Activated T-cell treated with anti-CD3 and anti-CD28 coated beads for 4 hours (primary cell): ENCODE measurements around the gene GJA10.

ENCODE experiments used
- DNase-seq: peaks from one replicate; pipeline ENCODE4 v3.0.0-alpha.2; 2020

GJA10 gene

DNA sequence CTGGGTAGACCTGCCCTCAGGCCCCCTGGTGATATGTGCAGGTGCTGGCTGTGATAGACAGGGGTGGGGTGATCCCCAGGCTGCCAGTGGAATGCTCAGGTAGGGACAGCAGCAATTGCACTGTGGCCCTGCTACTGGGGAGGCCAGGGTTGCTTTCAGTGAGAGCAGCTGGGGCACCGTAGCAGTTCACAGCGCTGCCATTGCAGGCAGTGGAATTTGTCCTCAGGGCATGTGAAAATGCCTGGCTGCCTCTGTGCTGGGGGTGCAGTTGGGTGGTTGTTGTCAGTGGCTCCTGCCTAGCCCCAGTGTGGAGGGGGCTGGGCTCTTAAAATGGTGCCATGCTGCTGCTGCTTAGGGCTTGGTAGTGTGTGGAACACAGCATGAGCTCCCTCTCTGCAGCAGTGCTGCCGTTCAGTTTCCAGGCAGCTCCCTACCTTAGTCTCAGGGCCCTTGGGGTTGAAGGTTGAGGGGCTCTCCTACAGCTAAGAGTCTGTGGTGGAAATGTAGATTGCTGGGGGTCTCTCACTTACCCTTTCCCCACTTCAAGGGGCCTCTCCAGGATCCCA lies 23.6 kb downstream of the GJA10 start:
- no peak for DNase-seq

- no peak for DNase-seq
Observed at GRCh38 chr6:89921197-89921596, 26.9 kb downstream of the GJA10 start.

DNA sequence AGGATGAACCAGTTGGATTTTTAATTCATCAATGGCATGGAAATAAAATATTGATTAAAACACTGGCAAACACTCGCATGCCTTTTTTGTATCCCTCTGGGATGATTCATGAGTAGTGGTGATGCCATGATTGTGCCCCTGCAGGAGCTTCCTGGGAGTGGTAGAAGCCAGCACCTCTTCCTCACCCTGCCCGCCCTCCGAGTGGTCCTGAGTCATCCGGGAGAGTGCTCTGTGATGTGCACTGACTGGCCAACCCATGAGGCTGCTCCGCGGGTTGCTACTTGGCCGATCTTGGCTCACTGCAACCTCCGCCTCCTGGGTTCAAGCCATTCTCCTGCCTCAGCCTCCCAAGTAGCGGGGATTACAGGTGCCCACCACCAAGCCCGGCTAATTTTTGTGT lies 27.4 kb downstream of the GJA10 start:
- no peak for DNase-seq

DNA sequence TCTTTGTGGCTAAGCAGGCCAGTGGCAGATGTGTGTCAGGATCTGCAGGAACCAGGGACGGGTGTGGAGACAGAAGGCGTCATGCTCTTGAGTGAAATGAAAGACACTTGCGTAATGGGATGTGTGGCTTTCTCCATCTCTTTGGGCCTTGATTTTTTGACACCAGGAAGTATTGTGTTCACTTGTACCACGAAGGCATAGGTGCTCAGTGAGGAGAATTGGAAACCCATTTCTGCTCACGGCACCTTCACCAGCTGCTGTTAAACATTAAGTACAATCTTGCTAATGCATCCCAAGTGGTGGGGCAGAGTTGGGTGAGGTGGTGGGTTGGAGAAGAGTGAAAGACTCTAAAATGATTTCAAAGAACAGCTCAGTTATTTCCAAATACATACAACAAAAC lies 30.0 kb downstream of the GJA10 start:
- DNase-seq: no peak

DNA sequence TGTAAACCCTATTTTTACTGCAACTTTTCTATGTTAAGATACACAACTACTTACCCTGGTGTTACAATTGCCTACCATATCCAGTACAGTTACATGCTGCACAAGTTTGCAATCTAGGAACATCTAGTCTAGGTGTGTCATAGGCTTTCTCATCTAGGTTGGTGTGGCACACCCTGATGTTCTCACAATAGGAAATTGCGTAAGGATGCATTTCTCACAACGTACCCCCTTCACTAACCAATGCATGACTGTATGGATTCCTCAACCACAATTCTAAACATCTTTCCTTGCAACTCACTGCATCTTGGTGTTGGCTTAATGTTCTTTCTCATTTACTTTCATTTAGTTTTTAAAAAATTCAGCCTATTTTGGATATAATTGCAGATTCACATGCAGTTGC lies 31.6 kb downstream of the GJA10 start:
- DNase-seq: no peak

- DNase-seq: no peak
Observed at GRCh38 chr6:89927264-89927663, 33.0 kb downstream of the GJA10 start.

DNA sequence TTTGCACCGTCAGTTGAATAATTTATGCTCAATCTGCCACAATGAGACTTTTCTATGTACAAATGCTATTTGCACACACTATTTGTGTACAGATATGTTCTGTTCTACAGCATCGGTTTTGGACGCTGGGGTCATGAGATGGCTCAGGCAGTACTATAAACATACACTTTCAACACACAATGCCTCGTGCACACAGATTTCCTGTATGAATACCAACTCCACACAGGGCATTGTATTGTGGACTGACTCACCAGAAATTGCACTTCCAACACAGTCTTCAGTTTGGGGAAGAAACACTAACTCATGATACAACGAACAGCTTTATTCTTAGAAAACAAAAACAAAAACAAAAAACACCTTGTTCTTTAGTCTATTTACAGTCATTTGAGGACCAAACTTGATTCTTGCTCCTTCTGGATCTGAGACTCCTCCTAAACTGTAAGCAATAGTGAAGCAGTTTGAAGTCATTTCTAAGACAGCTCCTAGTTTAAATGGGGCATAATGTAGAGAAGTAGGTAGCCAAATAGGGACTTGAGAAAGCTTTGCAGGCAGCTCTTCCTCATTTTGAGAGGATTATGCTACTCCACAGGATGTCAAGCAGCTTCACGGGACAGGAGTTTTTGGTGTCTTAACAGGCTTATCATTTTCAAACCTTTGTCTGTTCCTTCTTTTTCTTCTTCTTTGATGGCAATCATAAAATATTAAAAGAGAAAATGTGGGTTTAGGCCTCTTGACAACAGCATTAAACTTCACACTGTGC lies 33.7 kb downstream of the GJA10 start:
- DNase-seq: no peak

- peak; percentile 46 for DNase-seq
Observed at GRCh38 chr6:89928604-89929003, 34.3 kb downstream of the GJA10 start.

DNA sequence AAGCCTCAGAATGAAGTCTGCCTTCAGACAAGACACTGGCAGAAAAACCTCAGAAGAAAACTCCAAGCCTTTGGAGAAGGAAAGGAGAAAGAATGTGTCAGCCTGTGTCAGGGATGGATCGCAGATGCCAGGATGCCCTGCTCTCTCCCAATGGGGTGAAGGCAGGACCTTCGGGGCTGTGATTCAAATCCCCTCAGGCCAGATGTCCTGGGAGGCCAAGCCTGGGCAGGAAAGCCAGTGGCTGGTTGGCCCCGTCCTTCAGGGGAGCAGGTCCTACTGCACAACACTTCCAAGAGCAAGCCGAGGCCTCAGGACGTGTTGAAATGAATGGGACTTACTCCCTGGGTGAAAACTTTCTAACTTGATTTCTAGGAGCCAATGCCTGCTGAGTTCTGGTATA lies 36.5 kb downstream of the GJA10 start:
- DNase-seq: no peak

DNA sequence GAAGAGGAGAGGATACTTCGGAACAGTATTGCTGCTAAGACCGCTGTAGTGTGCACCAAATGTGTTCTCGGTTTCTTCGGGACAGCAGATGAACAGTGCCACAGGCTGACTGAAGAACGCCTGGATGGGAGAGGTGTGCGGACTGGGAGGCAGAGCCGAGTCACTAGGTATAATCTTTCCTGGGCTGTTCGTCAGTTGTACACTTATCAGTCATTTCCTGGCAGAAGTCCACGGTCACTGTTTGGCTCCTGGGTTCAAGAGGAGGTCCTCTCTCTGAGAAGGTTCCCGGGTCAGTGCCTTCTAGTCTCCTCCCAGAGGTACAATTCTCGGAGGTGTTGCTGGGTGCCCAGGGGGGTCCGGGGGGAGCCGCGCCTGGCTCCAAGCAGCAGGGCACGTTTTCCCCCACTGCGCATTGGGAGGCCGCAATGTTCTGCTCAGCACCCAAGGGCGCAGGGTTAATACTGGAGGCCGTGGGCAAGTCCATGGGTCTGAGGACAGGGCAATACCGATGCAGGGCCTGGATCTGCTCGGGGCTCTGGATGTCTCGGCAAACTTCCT lies 38.1 kb downstream of the GJA10 start:
- DNase-seq: no peak

GRCh38 chr6:89934685-89935366 lies 40.6 kb downstream of the GJA10 start:
- DNase-seq: no peak

GRCh38 chr6:89936177-89936576 lies 41.9 kb downstream of the GJA10 start:
- DNase-seq: no peak

DNA sequence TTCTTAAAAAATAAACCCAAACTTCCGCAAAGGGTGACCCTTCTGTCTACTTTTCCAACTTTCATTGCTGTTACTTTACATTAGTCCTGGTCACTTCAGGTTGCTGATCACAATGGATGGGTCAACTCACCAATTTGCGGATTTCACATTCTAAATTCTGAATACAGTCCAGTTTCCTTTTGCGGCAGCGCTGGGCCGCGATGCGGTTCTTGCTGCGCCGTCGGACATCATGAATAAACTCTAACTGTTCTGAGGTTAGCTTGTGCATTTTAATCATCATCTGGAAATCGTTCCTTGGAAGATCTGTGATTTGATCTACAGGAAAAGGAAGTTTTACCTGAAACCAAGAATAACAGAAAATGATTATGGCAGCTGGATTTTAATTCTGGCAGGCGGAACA lies 43.7 kb downstream of the GJA10 start:
- DNase-seq: no peak

DNA sequence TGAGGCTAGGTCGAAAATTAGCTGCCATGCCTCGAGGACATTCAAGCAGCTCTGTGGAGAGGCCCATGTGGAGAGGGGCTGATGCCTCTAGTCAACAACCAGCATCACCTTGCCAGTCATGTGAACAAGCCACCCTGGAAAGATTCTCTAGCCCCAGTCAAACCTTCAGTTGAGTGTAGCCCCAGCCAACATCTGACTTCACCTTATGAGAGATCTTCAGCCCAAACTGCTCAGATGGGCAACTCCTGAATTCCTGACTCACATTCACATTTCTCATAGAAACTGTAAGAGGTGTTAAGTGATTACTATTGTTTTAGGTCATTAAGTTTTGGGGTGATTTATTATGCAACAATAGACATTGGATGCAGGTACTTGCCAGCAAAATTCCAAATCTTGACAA lies 44.9 kb downstream of the GJA10 start:
- no peak for DNase-seq

DNA sequence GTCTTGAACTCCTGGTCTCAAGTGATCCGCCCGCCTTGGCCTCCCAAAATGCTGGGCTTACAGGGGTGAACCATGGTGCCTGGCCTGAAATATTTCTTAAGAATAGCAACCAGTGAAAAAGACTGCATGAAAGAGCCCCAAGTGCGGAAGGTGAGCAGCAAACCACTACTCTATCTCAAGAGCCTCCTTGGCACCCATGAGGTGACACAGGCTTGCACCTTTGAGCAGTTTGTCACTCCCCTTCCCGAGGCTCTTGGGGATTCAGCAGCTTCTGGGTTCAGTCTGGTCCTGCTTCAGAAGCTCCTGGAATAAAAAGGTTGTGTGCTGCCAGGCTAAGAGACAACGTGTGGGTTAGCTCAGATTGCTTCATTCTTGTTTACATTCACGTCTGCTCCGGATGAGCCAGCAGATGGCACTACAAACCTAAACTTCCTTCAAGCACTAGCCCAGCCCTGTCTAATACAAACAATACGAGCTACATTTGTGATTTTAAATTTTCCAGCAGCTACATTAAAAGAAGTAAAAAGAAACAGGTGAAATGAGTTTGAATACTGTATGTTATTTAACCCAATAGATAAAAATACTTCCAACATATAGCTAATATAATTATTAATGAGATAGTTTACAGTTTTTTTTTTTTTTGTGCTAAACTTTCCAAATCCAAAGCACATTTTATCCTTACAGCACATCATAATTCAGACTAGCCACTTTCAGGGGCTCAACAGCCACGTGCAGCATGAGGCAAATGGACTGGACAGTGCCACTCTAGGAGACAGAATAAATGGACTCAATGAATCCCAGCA lies 46.2 kb downstream of the GJA10 start:
- peak; percentile 39 for DNase-seq

DNA sequence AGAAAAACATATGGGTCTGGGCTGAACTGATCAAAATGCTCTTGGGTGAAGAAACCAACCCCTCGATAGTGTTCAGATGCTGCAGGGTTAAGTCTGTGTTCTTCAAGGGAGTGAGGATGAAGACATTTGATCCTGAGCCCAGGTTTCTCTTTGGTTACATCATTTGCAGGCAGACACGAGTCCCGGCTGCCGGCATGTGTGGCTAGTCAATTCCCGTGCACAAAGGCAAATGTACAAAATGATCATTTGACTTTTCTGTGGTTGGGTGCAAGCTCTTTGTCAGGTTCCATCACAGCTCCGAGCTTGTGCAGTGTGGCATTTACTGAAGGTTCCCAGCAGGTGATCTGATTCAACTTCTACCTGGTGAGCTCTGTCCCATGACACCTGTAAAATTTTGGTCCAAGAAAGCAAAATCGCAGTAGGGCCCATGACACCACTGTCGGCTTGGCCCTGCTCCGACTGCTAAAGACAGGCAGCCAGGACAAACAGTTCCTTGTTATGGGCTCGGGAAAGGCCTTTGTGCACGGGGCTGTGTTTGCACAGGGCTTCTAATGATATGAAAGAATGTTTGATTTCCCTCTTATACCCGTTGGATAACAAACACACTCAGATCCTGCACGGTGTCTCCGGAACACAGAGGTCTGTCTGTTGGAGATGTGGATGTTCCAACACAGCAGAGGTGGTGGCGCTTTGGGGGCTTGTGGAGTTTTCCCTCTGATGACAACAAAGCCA lies 46.9 kb downstream of the GJA10 start:
- DNase-seq: no peak

DNA sequence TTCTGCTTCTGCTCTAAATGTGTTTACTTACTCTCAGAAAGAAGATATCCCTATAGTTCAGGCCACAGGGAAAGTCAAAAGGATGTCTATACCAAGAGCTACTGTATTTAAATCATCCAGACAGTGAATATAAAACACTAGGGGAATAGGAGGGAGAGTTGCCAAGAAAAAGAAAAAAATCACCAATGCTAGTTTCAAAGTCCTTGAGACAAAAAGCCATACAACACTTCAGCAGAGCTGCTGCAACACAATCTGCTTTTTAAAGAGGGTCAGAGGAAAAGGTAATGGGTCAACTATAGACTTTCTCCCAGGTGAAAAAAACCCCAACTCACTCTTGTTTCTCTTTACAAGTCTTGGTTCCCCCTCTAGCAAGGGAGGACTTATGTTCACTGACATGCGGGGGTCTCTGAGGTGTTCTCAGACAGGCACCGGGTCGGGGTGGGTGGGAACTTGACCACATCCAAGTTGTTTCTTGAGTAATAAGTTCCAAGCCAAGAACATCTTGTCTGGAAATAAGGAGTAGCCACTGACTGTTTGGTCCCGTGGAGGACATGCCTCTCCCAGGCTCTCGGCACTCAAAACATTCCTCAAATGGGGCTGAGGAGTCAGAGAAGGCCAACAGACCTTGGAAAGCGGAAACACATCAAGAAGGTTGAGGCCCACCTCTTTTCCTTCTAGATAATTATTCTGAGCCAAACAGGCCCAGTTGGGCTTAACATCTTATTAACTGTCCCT lies 47.7 kb downstream of the GJA10 start:
- no peak for DNase-seq

- no peak for DNase-seq
Observed at GRCh38 chr6:89942601-89943000, 48.3 kb downstream of the GJA10 start.

GRCh38 chr6:89944181-89944755 lies 50.0 kb downstream of the GJA10 start:
- no peak for DNase-seq

DNA sequence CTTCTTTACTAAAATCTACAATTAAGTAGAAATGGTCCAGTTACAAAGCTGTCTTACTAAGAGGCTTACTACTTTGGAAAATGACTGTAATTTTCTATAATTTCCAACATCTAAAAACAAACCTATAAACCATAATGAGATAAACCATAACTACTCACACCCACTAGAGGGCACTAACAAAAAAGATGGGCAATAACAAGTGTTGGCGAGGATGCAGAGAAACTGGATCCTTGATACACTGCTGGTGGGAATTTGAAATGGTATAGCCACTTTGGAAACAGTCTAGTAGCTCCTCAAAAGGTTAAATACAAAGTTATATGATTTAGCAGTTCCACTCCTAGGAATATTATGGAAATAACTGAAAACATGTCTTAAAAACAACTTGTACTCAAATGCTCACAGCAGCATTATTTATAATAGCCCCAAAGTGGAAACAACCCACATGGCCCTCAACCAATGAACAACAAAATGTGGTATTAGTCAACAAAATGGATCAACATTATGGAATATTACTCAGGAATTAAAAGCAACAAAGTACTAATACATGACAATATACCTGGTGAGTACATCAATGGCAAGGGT lies 50.6 kb downstream of the GJA10 start:
- DNase-seq: no peak
